Measurements from ENCODE around the gene FAM20A.

Gene FAM20A

GRCh38 chr17:68642118-68642412 lies 40.9 kb upstream of the FAM20A start:
- DNase-seq (no peak), ATAC-seq (ENCODE audit: insufficient read depth, low read depth) (no peak)
- peaks cover 17% of the 10 kb centered on the region for H3K27me3 ChIP-seq (ENCODE audit: insufficient read depth, low read length, poor library complexity)
- no peak overlapping the region for H3K4me2 ChIP-seq (ENCODE audit: insufficient read depth, low read length)
- H4K20me1 ChIP-seq (ENCODE audit: insufficient read depth, low read length): no peaks in the 10 kb centered on the region
- H3K79me2 ChIP-seq (ENCODE audit: insufficient read depth, low read length): no peaks in the 10 kb centered on the region
- TF ChIP-seq CTCF (IDR thresholded peaks at IDR 0.05; ENCODE audit: borderline replicate concordance, extremely low read depth, low read length, poor library complexity, severe bottlenecking) (no peak), EZH2 (IDR thresholded peaks at IDR 0.05; ENCODE audit: borderline replicate concordance, low read depth, low read length, severe bottlenecking) (no peak)
- no peaks in the 10 kb centered on the region for H3K36me3 ChIP-seq (ENCODE audit: insufficient read depth, low read length)
- H3K9ac ChIP-seq (ENCODE audit: low read depth, low read length): no peak overlapping the region
- H3K27ac ChIP-seq (ENCODE audit: low read length): no peak overlapping the region
- no peaks in the 10 kb centered on the region for H3K4me1 ChIP-seq (ENCODE audit: insufficient read depth, low read length)
- no peak overlapping the region for H3K4me3 ChIP-seq (ENCODE audit: low read depth in 1 of 2, low read length in 2 of 2)
- H3K9me3 ChIP-seq (ENCODE audit: insufficient read depth, low read length, severe bottlenecking): no peaks in the 10 kb centered on the region
- no peak overlapping the region for H2AFZ ChIP-seq (ENCODE audit: low read depth, low read length)

- Histone ChIP-seq H3K9ac (ENCODE audit: low read depth, low read length) (no peak overlapping the region), H4K20me1 (ENCODE audit: insufficient read depth, low read length) (no peaks in the 10 kb centered on the region), H3K36me3 (ENCODE audit: insufficient read depth, low read length) (no peaks in the 10 kb centered on the region), H3K9me3 (ENCODE audit: insufficient read depth, low read length, severe bottlenecking) (no peaks in the 10 kb centered on the region), H3K79me2 (ENCODE audit: insufficient read depth, low read length) (no peaks in the 10 kb centered on the region), H3K4me1 (ENCODE audit: insufficient read depth, low read length) (no peaks in the 10 kb centered on the region), H3K27me3 (ENCODE audit: insufficient read depth, low read length, poor library complexity) (peaks cover 17% of the 10 kb centered on the region), H3K27ac (ENCODE audit: low read length) (no peak overlapping the region), H3K4me3 (ENCODE audit: low read depth in 1 of 2, low read length in 2 of 2) (no peak overlapping the region), H3K4me2 (ENCODE audit: insufficient read depth, low read length) (no peak overlapping the region), H2AFZ (ENCODE audit: low read depth, low read length) (no peak overlapping the region)
- ATAC-seq (ENCODE audit: insufficient read depth, low read depth) (no peak), DNase-seq (no peak)
- TF ChIP-seq EZH2 (IDR thresholded peaks at IDR 0.05; ENCODE audit: borderline replicate concordance, low read depth, low read length, severe bottlenecking) (no peak), CTCF (IDR thresholded peaks at IDR 0.05; ENCODE audit: borderline replicate concordance, extremely low read depth, low read length, poor library complexity, severe bottlenecking) (no peak)
Measured at GRCh38 chr17:68641276-68642117, 40.3 kb upstream of the FAM20A start.

GRCh38 chr17:68640242-68640989 lies 39.2 kb upstream of the FAM20A start:
- Histone ChIP-seq H2AFZ (ENCODE audit: low read depth, low read length) (no peak overlapping the region), H3K27ac (ENCODE audit: low read length) (no peak overlapping the region), H3K27me3 (ENCODE audit: insufficient read depth, low read length, poor library complexity) (peaks cover 17% of the 10 kb centered on the region), H3K79me2 (ENCODE audit: insufficient read depth, low read length) (no peaks in the 10 kb centered on the region), H3K36me3 (ENCODE audit: insufficient read depth, low read length) (no peaks in the 10 kb centered on the region), H3K4me1 (ENCODE audit: insufficient read depth, low read length) (no peaks in the 10 kb centered on the region), H3K4me2 (ENCODE audit: insufficient read depth, low read length) (no peak overlapping the region), H3K9me3 (ENCODE audit: insufficient read depth, low read length, severe bottlenecking) (no peaks in the 10 kb centered on the region), H4K20me1 (ENCODE audit: insufficient read depth, low read length) (no peaks in the 10 kb centered on the region), H3K9ac (ENCODE audit: low read depth, low read length) (no peak overlapping the region), H3K4me3 (ENCODE audit: low read depth in 1 of 2, low read length in 2 of 2) (no peak overlapping the region)
- ATAC-seq (ENCODE audit: insufficient read depth, low read depth) (no peak), DNase-seq (no peak)
- TF ChIP-seq EZH2 (IDR thresholded peaks at IDR 0.05; ENCODE audit: borderline replicate concordance, low read depth, low read length, severe bottlenecking) (no peak), CTCF (IDR thresholded peaks at IDR 0.05; ENCODE audit: borderline replicate concordance, extremely low read depth, low read length, poor library complexity, severe bottlenecking) (no peak)

Data from DND-41 (cell line).